Activated CD4-positive, alpha-beta T cell treated with anti-CD3 and anti-CD28 coated beads, Interleukin-2, amount 50 U/mL, for 4 hours (primary cell): ENCODE results near the gene NR5A2.
"Not testable (repeated sequence)": the region's sequence is repeated elsewhere in the genome, so short reads cannot be mapped to it uniquely, and the experiment has no call there.

Experiments used
- DNase-seq, 2 experiments: peaks; one replicate each; pipeline ENCODE4 v3.0.0-alpha.2; 2020

Gene NR5A2

GRCh38 chr1:200172311-200172710 lies 144.8 kb downstream of the NR5A2 start:
- DNase-seq = no peak

DNA sequence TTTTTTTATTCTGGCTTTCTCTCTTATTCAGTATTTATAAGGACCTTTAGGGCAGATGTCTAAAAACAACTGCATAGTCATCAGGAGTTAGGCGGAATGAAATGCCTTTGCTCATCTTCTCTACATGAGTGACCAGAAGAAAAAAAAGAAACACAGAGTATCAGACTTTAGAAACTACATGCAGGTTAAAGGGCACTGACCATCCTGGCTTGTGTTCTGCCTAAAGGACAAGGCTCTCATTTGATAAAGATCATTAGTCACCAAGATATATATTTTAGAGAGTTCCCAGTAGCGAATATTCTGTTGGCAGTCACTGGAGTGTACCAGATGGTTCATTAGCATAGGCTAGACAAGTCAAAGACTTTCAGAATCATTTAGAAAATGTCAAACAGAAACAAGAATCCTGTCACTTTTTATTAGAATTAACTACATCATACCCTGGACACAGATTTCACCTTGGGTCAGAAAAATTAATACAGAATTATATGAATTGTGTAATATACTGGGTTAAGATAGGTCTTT lies 145.6 kb downstream of the NR5A2 start:
- DNase-seq = no peak

- no peak for DNase-seq
Measured at GRCh38 chr1:200174525-200175295, 147.2 kb downstream of the NR5A2 start.

DNA sequence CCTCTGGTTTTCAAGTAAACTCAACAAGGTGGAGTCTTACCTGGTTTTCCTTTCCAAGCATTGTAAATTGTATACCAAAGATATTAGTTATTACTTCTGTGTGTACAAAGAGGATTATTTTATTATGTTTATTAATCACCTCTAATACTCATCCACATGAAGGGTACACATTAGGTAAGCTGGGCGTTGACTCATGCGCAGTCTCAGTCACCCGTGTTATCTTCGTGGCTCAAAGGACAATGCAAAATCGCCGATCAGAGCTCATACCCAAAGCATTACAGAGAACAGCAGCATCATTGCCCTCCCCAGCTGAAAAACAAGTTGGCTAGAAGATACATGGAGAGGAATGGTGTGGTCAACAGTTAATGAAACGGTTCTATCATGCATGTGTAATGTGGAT lies 148.7 kb downstream of the NR5A2 start:
- no peak for DNase-seq

- no peak for DNase-seq
Measured at GRCh38 chr1:200176798-200177197, 149.3 kb downstream of the NR5A2 start.

DNA sequence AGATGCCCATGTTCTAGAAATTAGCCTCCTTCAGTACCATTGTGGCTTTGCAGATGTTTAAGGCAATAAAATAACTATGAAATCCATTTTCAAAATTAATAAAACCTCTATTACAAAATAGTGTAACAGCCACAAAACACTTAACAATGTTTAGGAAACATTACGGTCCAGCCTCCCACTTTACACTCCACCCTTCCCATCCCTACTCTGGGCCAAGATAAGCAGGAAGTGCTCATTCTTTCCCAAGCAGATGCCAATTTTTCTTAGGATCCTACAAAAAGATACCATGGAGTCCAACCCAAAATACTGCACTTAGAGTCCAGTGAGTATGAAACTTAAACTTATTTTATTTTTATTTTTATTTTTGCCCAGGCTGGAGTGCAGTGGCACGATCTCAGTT lies 150.8 kb downstream of the NR5A2 start:
- no peak for DNase-seq

- DNase-seq = no peak
Measured at GRCh38 chr1:200179126-200179780, 151.7 kb downstream of the NR5A2 start.

- DNase-seq = no peak
Measured at GRCh38 chr1:200179781-200180160, 152.3 kb downstream of the NR5A2 start.

GRCh38 chr1:200180821-200181220 lies 153.3 kb downstream of the NR5A2 start:
- no peak for DNase-seq

DNA sequence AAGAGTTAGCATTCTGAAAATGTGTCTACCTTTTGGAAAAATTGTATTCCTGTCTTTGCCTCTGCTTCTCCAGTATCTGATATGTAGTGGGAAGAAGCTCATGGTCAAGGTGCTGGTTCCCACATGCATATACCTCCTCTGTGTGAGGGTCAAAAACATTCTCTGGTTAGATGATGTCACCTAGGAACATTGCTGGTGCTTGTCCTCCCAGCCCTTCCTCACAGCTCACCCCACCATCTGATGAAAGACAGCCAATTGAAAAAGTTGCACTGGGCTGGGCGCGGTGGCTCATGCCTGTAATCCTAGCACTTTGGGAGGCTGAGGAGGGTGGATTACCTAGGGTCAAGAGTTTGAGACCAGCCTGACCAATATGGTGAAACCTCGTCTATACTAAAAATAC lies 154.4 kb downstream of the NR5A2 start:
- no peak for DNase-seq

GRCh38 chr1:200182701-200183100 lies 155.2 kb downstream of the NR5A2 start:
- DNase-seq = no peak

DNA sequence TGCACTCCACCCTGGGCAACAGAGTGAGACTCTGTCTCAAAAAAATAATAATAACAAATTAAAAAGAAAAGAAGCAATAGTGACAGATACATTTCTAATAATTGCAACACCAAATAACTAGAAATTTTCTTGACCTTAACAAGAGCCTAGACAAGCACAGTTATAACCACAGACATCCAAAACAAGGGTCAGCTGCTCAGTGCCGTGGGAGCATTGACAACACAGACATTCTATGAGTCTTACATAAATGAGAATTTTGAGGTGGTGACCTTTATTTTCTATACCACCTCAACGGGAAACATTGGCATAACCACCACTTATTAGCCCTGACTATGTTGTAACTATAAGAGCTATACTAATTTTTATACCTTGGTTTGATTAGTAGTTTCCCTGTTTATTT lies 156.1 kb downstream of the NR5A2 start:
- no peak for DNase-seq

DNA sequence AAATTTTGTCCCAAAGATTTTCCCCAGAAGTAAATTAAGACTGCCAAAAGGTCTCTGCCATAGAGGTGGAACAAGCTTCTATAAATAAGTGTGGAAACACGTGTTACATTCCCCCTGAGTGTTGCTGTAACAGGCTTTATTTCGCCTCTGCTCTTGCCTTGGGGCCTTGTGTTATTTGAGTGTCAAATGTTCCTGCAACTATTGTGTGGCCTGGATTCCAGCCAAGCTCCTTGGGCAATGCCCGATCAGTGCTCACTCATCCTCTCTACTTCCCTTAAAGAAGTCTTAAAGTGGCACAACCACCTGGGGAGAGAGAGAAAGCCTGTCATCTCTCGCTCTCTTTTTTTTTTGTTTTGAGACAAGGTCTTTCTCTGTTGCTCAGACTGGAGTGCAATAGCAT lies 156.7 kb downstream of the NR5A2 start:
- no peak for DNase-seq

DNA sequence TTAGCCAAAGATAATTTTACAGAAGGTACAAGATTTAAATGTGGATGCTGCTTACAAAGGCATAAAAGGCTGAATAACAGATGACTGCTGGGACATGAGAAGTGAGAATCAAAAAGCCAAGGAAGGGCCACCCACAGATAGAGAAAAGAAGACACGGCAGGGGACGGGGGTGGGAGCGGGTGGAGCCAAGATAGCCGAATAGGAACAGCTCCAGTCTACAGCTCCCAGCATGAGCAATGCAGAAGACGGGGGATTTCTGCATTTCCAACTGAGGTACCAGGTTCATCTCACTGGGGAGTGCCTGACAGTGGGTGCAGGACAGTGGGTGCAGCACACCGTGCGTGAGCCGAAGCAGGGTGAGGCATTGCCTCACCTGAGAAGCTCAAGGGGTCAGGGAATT lies 157.7 kb downstream of the NR5A2 start:
- DNase-seq = not testable (repeated sequence)

DNA sequence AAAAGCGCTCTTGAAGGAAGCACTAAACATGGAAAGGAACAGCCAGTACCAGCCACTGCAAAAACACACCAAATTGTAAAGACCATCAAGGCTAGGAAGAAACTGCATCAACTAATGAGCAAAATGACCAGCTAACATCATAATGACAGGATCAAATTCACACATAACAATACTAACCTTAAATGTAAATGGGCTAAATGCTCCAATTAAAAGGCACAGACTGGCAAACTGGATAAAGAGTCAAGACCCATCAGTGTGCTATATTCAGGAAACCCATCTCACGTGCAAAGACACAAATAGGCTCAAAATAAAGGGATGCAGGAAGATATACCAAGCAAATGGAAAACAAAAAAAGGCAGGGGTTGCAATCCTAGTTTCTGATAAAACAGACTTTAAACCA lies 159.8 kb downstream of the NR5A2 start:
- DNase-seq = not testable (repeated sequence)

DNA sequence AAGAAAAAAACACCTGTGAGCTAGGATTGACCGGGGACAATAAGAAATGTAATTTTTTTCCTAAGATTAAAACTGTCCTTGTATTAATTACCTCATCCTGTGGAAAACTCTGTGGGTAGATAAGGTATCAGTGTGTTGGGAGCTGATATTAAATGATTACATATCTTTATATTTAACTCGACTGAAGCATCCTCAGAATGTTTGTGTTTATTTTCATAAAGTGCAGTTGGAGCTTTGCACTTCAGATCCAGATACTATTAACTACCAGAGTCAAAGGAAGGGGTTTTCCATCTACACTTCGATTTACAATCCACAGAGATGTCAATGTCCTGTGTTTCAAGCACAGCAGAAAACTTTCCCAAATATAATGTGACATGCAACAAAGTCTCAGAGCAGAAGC lies 164.5 kb downstream of the NR5A2 start:
- DNase-seq = no peak

DNA sequence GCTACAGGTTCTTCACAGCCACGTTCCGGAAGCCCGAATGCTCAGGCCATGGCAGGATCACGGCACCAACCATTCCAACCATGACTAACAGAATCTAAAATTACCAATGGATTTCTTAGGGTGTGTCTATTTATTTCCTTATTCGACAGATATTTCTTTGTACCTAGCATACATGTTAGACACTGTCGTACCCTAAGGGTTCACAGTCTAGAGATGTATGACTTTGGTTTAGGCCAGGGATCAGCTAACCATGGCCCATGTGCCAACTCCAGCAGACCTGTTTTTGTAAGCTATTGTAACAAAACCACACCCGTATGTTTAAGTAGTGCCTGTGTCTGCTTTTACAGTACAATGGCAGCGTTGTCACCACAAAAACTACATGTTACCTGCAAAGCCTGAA lies 167.0 kb downstream of the NR5A2 start:
- DNase-seq = no peak

GRCh38 chr1:200198236-200198635 lies 170.7 kb downstream of the NR5A2 start:
- DNase-seq = no peak

GRCh38 chr1:200205216-200205995 lies 177.9 kb downstream of the NR5A2 start:
- no peak for DNase-seq

DNA sequence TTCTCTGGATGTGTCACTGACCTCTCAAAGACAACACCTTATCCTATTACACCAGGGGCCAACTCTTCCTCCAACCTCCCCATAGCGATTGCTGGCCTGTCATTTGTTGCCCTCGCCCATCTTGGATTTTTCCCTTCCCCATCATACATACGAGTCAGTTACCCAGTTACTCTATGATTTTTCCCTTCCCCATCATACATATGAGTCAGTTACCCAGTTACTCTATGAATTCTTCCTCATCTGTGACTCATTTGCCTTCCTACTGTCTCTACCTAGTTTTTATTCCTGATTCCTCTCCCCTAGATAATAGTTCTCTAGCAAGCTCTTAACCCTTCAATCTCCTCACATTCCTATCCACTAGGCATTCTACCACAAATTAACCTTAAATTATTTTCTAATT lies 178.8 kb downstream of the NR5A2 start:
- no peak for DNase-seq

DNA sequence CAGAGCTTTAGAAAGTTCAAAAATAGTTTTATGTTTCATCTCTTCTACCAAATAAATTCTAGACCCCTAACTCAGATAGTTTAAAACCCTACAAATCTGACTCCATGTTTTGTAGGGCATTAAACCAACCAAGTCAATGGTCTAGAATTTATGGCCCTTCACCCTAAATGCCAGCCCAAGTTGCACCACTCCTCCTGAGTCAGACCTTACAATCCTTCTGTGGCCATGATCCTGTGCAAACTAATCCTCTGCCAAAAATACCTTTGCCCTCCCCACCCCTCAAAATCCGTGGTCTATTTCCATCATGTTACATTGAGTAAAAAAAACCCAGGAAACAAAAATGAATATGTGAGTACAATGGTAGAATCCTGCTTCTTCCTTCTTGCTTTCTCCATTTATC lies 179.3 kb downstream of the NR5A2 start:
- DNase-seq = no peak

- DNase-seq = no peak
Measured at GRCh38 chr1:200207711-200208126, 180.2 kb downstream of the NR5A2 start.

DNA sequence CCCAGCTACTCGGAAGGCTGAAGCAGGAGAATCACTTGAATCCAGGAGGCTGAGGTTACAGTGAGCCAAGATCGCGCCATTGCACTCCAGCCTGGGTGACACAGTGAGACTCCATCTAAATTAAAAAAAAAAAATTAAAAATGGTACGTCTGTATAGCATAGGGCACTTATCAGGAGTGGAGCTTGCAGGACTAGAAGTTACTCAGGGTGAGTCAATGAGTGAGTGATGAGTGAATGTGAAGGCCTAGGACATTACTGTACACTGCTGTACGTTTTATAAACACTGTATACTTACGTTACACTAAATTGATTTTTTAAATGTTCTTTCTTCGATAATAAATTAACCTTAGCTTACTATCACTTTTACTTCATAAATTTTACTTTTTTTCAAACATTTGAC lies 183.6 kb downstream of the NR5A2 start:
- no peak for DNase-seq

GRCh38 chr1:200213392-200213791 lies 185.9 kb downstream of the NR5A2 start:
- no peak for DNase-seq
